ENCODE data around the gene NT5C1B. TPM values are rescaled to one million over a fixed set of nuclear protein-coding genes. Genes with fewer than 3 reads are reported as not detected.

The NT5C1B gene
- total RNA-seq, 2 donors from 2014 or later, result not detected

DNA sequence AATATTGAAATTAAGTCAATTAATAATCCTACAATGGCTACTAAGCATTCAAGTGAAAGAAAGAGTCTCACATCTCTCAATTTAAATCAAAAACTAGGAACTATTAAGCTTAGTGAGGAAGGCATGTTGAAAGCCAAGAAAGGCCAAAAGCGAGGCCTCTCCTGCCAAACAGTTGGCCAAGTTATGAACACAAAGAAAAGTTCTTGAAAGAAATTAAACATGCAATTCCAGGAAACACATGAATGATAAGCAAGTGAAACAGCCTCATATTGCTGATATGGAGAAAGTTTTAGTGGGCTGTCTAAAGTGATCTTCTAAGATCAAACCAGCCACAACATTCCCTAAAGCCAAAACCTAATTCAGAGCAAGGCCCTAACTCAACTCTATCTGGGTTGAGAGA, 40.7 kb downstream of the NT5C1B start:
- intact Hi-C loops (cut with DNase I), result no loop called here
- H3K9me3 ChIP-seq, result no peaks in the 10 kb centered on the region
- no peak overlapping the region for H3K27ac ChIP-seq
- DNase-seq, result no peak
- ATAC-seq, result no peak
- peaks cover 40% of the 10 kb centered on the region for H3K4me1 ChIP-seq
- no peak overlapping the region for H3K4me3 ChIP-seq
- 66 to 83% methylated on average over 1 of the region's 1 CpG for WGBS, 2 donors
- H3K27me3 ChIP-seq, result no peaks in the 10 kb centered on the region
- no peak for TF ChIP-seq POLR2A (IDR thresholded peaks at IDR 0.05)
- TF ChIP-seq, protein P1, sequence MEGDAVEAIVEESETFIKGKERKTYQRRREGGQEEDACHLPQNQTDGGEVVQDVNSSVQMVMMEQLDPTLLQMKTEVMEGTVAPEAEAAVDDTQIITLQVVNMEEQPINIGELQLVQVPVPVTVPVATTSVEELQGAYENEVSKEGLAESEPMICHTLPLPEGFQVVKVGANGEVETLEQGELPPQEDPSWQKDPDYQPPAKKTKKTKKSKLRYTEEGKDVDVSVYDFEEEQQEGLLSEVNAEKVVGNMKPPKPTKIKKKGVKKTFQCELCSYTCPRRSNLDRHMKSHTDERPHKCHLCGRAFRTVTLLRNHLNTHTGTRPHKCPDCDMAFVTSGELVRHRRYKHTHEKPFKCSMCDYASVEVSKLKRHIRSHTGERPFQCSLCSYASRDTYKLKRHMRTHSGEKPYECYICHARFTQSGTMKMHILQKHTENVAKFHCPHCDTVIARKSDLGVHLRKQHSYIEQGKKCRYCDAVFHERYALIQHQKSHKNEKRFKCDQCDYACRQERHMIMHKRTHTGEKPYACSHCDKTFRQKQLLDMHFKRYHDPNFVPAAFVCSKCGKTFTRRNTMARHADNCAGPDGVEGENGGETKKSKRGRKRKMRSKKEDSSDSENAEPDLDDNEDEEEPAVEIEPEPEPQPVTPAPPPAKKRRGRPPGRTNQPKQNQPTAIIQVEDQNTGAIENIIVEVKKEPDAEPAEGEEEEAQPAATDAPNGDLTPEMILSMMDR (IDR thresholded peaks at IDR 0.05), result no peak
- no peaks in the 10 kb centered on the region for H3K36me3 ChIP-seq (replicated peaks in 1 of 2; ENCODE audit: insufficient read depth in 1 of 2, low read depth in 2 of 2)

DNA sequence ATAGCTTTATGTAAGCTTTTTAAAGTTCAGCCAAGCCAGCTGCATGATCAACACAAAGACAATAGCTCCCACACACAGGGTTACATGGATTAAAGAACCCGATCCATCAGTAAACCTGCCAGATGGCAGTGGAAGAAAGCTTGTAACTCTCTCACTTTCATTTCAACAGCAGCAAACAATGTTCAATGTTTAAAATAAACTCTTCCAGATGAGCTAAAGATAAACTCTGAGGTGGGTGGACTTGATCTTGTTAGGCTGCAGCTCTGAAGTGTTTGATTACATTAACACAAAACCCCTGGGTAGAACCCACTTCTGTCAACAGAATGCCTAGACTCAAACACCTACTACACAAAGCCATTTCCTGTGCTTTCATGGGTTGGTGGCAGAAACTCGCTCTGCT, 42.8 kb downstream of the NT5C1B start:
- TF ChIP-seq, protein P1 (IDR thresholded peaks at IDR 0.05), result no peak
- TF ChIP-seq POLR2A (IDR thresholded peaks at IDR 0.05), result no peak
- Histone ChIP-seq H3K36me3 (replicated peaks in 1 of 2; ENCODE audit: insufficient read depth in 1 of 2, low read depth in 2 of 2) (no peaks in the 10 kb centered on the region), H3K9me3 (no peaks in the 10 kb centered on the region), H3K27ac (no peak overlapping the region), H3K4me1 (peaks cover 23% of the 10 kb centered on the region), H3K27me3 (no peaks in the 10 kb centered on the region), H3K4me3 (no peak overlapping the region)
- DNase-seq (no peak), ATAC-seq (no peak)
- intact Hi-C loops (cut with DNase I), result no loop called here
- 84 to 89% methylated on average over 2 of the region's 2 CpGs for WGBS, 2 donors

DNA sequence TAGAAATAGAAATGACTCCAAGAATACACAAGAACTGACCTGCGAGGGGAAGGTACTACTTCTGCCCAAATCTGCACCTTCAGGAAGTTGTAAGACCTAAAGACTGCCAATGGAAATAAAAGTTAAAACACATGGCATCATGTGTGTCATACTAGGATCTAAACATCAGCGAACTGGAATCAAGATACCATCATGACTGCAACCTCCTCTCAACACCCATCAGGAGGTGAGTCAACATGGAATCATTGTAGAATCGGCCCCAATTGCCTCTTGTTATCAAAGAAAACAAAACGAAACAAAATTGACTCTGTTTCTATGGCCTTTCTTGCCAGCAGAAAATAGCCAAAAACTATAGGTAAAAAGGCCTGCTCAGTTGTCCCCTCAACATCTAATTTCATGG, 44.0 kb downstream of the NT5C1B start:
- Histone ChIP-seq H3K9me3 (no peaks in the 10 kb centered on the region), H3K27ac (no peak overlapping the region), H3K36me3 (replicated peaks in 1 of 2; ENCODE audit: insufficient read depth in 1 of 2, low read depth in 2 of 2) (no peaks in the 10 kb centered on the region), H3K4me1 (peaks cover 12% of the 10 kb centered on the region), H3K4me3 (no peak overlapping the region), H3K27me3 (no peaks in the 10 kb centered on the region)
- ATAC-seq (no peak), DNase-seq (no peak)
- 72 to 73% methylated on average over 4 of the region's 4 CpGs for WGBS, 2 donors
- TF ChIP-seq, protein P1 (IDR thresholded peaks at IDR 0.05), result no peak
- no peak for TF ChIP-seq POLR2A (IDR thresholded peaks at IDR 0.05)
- intact Hi-C loops (cut with DNase I), result no loop called here

DNA sequence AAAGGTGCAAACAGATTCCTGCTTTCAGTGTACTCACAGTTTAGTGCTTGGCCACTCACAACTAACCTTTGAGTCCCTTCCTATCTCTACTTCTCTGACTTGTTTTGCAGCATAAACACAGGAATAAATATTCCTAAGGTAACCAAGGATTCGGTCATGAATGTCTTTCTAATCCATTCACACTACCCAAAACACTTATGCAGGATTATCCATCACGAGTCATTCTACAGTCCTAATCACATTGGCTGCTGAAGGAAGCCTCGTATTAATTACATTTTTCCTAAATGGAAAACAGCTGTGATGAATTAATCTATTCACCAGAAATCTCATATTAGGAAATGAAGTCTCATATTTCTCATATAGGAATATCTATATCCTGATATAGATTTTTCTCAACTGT, 45.2 kb downstream of the NT5C1B start:
- H3K4me3 ChIP-seq, result no peak overlapping the region
- 71 to 87% methylated on average over 3 of the region's 3 CpGs for WGBS, 2 donors
- no peaks in the 10 kb centered on the region for H3K27me3 ChIP-seq
- TF ChIP-seq, protein P1 (IDR thresholded peaks at IDR 0.05), result no peak
- TF ChIP-seq POLR2A (IDR thresholded peaks at IDR 0.05), result no peak
- ATAC-seq, result no peak
- H3K4me1 ChIP-seq, result peaks cover 7% of the 10 kb centered on the region
- intact Hi-C loops (cut with DNase I), result no loop called here
- H3K36me3 ChIP-seq (replicated peaks in 1 of 2; ENCODE audit: insufficient read depth in 1 of 2, low read depth in 2 of 2), result no peaks in the 10 kb centered on the region
- no peaks in the 10 kb centered on the region for H3K9me3 ChIP-seq
- DNase-seq, result no peak
- H3K27ac ChIP-seq, result no peak overlapping the region

DNA sequence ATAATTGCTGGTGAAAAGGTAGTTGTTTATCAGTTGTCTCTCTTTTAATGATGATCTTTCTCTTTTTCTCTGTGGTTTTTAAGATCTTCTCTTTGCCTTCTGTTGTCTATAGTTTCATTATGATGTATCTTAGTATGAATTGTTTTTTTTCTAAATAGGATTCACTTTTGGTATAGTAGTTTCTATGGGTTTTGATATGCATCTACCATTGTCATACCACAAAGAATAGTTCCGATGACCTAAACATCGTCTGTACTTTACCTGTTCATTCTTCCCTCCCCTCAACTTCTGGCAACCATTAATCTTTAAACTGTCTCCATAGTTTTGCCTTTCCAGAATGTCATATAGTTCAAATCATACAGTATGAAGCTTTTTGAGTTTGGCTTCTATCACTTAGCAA, 48.5 kb downstream of the NT5C1B start:
- no peak for TF ChIP-seq POLR2A (IDR thresholded peaks at IDR 0.05)
- TF ChIP-seq, protein P1 (IDR thresholded peaks at IDR 0.05), result no peak
- 87 to 90% methylated on average over 2 of the region's 2 CpGs for WGBS, 2 donors
- intact Hi-C loops (cut with DNase I), result no loop called here

More for the DNA sequence above, 48.5 kb downstream of the NT5C1B start:
- DNase-seq, result no peak
- Histone ChIP-seq H3K4me3 (no peak overlapping the region), H3K27me3 (no peaks in the 10 kb centered on the region), H3K36me3 (replicated peaks in 1 of 2; ENCODE audit: insufficient read depth in 1 of 2, low read depth in 2 of 2) (no peaks in the 10 kb centered on the region), H3K4me1 (no peaks in the 10 kb centered on the region), H3K27ac (no peak overlapping the region), H3K9me3 (no peaks in the 10 kb centered on the region)
- ATAC-seq, result no peak

All from body of pancreas (tissue), 4 donors.